HG03064 (cell line): ENCODE measurements around the gene MACO1.
"Not testable (repeated sequence)": the region's sequence is repeated elsewhere in the genome, so short reads cannot be mapped to it uniquely, and the experiment has no call there.

Source experiments
- ATAC-seq: cut with Tn5 transposase; IDR thresholded peaks from one replicate; pipeline ENCODE4 v1.9.1; 2021; ENCODE audit warnings: low read depth; ENCODE audit not compliant: unreplicated experiment

Gene MACO1, protein sequence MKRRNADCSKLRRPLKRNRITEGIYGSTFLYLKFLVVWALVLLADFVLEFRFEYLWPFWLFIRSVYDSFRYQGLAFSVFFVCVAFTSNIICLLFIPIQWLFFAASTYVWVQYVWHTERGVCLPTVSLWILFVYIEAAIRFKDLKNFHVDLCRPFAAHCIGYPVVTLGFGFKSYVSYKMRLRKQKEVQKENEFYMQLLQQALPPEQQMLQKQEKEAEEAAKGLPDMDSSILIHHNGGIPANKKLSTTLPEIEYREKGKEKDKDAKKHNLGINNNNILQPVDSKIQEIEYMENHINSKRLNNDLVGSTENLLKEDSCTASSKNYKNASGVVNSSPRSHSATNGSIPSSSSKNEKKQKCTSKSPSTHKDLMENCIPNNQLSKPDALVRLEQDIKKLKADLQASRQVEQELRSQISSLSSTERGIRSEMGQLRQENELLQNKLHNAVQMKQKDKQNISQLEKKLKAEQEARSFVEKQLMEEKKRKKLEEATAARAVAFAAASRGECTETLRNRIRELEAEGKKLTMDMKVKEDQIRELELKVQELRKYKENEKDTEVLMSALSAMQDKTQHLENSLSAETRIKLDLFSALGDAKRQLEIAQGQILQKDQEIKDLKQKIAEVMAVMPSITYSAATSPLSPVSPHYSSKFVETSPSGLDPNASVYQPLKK

GRCh38 chr1:25430073-25430966, at the start of gene MACO1:
Gene MACO1, plus strand, starts transcription at chr1:25430897. Its CDS starts 202 bp downstream, at chr1:25431099.
- peak; percentile 71 for ATAC-seq

GRCh38 chr1:25382543-25382942, 48.2 kb upstream of the MACO1 start:
- ATAC-seq, result not testable (repeated sequence)

GRCh38 chr1:25383090-25383489, 47.6 kb upstream of the MACO1 start:
- not testable (repeated sequence) for ATAC-seq

DNA sequence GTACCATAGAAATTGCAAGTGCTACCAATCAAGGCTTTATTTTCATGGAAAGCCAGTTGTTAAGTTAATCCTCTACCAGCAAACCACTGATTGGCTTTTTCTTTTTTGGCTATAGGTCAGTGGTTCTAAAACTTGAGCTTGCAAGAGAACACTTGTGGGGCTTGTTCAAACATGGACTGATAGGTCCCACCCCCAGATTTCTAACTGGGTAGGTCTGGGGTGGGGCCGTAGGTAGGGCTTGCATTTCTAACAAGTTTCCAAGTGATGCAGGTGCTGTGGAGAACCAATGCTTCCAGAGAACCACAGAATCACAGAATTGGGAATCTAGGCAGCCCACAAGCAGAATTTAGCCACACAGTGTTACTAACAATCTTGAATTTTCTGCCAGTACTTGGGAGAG, 46.8 kb upstream of the MACO1 start:
- not testable (repeated sequence) for ATAC-seq

GRCh38 chr1:25387096-25387495, 43.6 kb upstream of the MACO1 start:
- ATAC-seq, result not testable (repeated sequence)

- ATAC-seq, result not testable (repeated sequence)
Measured at GRCh38 chr1:25388691-25389090, 42.0 kb upstream of the MACO1 start.

DNA sequence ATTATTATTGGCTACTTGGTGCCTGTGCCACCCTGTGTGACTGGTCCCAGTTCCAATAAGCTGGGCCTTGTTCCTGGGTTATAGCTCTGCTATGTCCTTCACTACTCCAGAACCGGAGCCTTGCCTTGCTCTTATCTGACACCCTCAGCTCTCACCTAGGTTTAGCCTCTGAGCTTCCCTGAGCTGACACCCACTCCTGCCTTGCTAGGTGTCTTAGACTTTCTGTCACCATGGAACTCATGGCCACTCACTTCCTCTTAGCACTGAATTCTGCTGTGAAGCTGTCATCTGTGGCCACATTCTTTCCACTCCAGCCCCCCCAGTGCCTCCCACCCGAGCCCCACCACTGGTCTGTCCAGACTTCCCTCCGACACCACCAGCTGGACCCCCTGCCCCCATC, 41.0 kb upstream of the MACO1 start:
- not testable (repeated sequence) for ATAC-seq

- no peak for ATAC-seq
Measured at GRCh38 chr1:25392841-25393240, 37.9 kb upstream of the MACO1 start.

- not testable (repeated sequence) for ATAC-seq
Measured at GRCh38 chr1:25397549-25397948, 33.1 kb upstream of the MACO1 start.

GRCh38 chr1:25398079-25398478, 32.6 kb upstream of the MACO1 start:
- not testable (repeated sequence) for ATAC-seq

DNA sequence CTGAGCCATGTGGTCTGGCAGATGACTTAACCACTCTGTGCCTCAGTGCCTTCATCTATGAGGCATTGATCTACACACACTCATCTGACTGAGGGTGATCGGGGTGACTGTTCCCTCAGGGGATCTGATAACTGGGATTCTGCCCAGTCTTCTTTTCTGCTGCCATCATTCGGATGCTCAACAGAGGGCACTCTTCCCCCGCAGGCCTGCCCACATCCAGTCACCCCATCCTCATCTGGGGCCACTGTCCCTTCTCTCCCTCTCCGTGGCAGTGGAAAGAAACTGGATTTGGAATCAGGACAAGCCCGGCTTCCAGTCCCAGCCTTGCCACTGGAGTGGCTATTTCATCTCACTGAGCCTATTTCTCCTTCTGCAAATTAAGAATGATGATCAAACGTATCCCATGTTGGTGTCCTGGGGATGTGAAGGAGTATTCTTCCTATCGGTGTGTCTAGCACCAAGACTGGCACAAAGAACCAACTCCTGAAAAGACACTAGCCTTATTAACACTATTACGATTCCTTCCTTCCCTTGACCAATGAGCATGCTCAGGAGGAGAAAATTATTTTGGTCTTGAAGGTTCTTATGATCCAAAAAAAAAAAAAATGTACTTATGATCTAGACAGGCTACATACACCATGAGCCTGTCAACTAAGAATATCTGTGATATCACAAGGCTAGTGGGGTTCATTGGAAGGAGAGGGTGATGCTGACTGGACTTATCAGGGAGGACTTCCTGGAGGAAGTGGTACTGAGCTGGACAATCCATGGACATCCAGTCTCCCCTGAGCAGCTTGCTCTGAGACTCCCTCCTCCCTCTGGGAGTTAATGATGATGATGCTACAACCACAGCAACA, 27.5 kb upstream of the MACO1 start:
- ATAC-seq, result not testable (repeated sequence)

DNA sequence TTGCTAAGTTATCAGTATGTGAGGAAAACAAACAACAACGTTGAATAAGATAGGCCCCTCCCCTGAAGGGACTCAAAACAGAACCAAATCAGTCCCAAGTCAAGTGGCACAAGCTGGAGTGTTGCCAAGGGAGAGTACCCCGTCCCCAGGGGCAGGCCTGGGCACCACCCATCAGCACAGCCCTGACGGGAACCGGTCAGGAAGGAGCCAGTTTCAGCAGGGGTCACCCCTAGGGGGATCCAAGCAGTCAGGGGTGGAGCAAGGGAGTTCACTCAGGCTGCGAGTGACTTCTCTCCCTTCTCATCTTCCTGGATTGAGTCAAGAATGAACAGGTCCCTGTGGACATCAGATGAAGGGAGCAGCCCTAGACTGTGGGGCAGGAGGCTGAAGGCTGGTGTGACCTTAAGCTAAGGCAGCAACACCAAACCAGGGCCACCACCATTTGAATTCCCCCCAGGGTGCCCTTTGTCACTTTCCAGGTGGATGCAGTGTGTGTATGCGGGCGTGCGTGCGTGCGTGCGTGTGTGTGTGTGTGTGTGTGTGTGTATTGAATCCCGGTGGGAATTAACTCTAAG, 24.9 kb upstream of the MACO1 start:
- ATAC-seq, result not testable (repeated sequence)

- not testable (repeated sequence) for ATAC-seq
Measured at GRCh38 chr1:25409641-25410427, 20.9 kb upstream of the MACO1 start.

DNA sequence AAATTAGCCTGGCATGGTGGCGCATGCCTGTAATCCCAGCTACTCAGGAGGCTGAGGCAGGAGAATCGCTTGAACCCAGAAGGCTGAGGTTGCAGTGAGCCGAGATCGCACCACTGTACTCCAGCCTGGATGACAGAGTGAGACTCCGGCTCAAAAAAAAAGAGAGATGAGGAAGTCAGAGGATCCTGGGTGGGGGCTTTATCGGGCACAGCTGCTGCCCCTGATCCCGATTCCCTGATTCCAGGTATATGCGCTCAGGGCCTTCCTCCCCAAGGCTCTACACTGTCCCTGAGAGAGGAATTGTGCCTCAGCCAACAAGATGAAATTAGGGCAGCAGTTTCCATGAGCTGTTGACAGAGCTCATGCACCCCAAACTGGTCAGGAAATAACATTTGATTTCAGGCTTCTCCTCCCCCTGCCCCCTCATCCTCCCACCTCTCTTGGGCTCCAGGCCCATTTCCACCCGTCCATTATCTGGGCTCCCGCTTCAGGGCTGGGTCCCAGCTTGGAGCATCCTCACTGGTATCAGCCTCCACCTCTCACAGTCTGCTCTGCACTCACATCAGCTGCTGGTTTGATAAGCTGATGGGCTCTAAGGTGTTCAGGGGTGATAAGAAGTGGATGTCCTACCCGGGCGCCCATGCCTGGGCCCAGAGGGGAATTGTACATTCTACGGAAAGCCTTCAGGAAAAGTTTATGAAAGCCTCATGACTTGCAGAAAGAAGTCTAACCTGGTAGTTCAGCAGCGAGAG, 17.6 kb upstream of the MACO1 start:
- ATAC-seq, result not testable (repeated sequence)

DNA sequence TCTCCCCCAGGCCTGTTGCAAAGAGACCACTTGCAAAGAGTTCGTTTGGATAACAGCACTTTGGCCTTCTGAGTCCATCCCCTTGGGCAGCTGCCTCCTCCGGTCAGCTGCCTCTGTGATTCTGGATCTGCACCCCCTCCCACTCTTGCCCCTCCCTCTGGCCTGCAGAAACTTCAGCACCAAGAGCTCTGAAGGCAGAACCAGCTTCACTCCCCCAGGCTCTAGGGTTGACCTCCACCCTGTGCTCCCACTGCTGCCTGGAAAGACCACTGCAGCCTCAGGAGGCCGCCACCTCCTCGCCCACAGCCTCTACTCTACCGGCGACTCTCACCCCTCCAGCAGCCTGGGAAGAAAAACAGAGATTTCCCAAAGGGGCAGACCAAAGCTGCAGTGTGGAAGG, 16.5 kb upstream of the MACO1 start:
- not testable (repeated sequence) for ATAC-seq

DNA sequence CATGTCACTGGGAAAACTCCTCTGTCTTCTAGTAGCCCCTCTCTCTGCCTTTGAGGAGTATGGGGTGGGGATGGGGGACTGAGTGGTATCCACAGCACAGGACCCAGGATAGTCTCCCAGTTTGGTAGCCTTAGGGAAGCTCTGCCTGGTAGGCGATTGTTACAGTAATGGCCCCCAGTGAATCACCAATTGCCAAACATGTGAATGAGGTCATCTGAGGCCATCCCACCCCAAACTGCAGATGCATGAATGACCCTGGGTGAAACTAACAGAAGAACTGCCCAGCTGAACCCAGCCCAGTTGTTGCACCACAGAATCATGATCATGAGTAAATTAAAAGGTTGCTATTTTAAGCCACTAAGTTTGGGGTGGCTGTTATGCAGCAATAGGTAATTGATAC, 16.1 kb upstream of the MACO1 start:
- not testable (repeated sequence) for ATAC-seq

- not testable (repeated sequence) for ATAC-seq
Measured at GRCh38 chr1:25417280-25417679, 13.4 kb upstream of the MACO1 start.

DNA sequence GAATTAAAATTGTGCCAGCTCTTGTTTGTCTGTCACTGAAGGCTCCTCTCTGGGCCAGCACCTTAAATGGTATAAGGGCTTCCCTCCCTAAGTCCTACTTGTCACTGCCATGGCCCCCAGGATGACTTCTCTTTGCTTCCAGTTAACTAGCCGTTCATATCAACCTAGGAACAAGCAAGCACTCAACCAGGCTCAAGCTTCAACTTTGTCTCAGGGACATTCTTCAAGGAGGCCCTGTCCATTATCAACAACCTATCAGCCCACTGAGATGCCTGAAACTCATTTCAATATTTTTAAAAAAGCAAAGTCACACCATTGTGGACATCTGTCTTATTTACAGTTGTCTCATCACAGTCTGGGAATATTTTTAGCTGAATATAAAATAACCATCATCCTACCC, 11.4 kb upstream of the MACO1 start:
- not testable (repeated sequence) for ATAC-seq
